Right lobe of liver (tissue), 4 donors: ENCODE measurements around the gene PPP1R14C.

Experiments
- CTCF ChIP-seq, 4 donors: fragments of 200-600 bp in 3 of 4; fragments of 450-650 bp in 1 of 4; IDR thresholded peaks; one replicate each; pipeline versions ENCODE4 v1.5.1 to v1.8.0; 2016 to 2022; ENCODE audit warnings: antibody characterized with exemption in 4 of 4, mild to moderate bottlenecking in 2 of 4
- POLR2A ChIP-seq: fragments of 450-650 bp; IDR thresholded peaks from one replicate; pipeline ENCODE4 v1.6.1; 2017; ENCODE audit warnings: antibody characterized with exemption, mild to moderate bottlenecking
- donor health status: DM: no; HTN: no; CAD: no.
- donor health status: DM: no; HTN: no; CAD: no.
- donor health status: DM: no; HTN: yes; CAD: no.

GRCh38 chr6:150291968-150292710 is 149.3 kb downstream of the PPP1R14C start:
- TF ChIP-seq CTCF (IDR thresholded peaks at IDR 0.05) = no peak
- no peak for TF ChIP-seq POLR2A
